TTC549 (cell line): ENCODE data around the gene RTTN.
"Not testable (repeated sequence)": the region's sequence is repeated elsewhere in the genome, so short reads cannot be mapped to it uniquely, and the experiment has no call there.

Experiments
- FAIRE-seq: peaks from 2 replicates; lab custom pipeline; 2012; peaks lifted over from hg19 to GRCh38; lab: Jason Lieb, UNC

Gene RTTN

GRCh38 chr18:70151614-70152013 is 53.9 kb downstream of the RTTN start:
- FAIRE-seq = no peak

DNA sequence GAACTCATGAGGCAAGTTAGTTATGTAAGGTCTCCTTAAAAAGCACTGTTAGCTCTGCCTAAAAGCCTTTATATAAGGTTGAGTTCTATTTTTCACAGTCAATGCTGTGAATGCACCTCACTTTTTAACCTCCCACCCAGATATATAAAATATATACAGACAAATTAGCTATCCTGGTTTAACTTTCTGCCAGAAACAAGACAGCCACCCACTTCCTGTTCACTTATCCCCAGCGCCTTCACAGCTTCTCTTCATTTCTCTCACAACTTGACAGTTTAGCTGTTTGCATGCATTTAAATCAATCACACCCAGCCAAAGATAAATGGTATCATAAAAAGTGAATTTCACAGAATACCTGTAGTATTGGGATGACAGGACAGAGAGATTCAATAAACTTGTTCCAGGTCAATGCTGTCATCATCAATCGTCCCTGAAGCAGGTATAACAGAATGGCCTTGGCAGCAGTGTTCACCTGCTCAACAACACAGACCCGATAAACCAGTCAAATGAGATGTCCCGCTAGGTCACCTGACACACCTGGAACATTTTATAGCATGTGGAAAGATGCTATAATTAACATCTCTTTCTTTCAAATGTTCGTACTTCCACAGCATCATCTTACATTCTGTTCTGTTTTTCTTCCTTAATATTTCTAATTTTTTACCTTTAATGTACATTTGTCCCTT is 55.7 kb downstream of the RTTN start:
- no peak for FAIRE-seq

GRCh38 chr18:70149156-70149555 is 56.3 kb downstream of the RTTN start:
- FAIRE-seq = no peak

- FAIRE-seq = no peak
These were observed 57.2 kb downstream of the RTTN start for GRCh38 chr18:70148039-70148938.

- no peak for FAIRE-seq
These were observed 59.3 kb downstream of the RTTN start for GRCh38 chr18:70146174-70146573.

DNA sequence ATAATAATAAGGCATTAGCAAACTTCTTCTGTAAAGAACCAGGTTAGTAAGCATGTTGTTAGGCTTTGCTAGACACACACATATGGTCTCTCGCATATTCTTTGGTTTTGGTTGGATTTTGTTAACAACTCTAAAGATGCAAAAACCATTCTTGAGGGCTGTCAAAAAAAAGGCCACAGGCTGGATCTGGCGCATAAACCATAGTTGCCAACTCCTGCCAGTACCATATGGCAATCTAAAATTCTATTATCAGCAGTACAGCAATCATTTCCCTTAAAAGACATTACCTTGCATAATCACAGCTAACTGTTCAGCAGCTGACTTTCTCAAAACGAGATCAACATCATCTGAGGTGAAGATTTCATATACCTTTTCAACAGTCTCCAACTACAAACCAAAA is 63.5 kb downstream of the RTTN start:
- FAIRE-seq = no peak

GRCh38 chr18:70139138-70139537 is 66.3 kb downstream of the RTTN start:
- no peak for FAIRE-seq

DNA sequence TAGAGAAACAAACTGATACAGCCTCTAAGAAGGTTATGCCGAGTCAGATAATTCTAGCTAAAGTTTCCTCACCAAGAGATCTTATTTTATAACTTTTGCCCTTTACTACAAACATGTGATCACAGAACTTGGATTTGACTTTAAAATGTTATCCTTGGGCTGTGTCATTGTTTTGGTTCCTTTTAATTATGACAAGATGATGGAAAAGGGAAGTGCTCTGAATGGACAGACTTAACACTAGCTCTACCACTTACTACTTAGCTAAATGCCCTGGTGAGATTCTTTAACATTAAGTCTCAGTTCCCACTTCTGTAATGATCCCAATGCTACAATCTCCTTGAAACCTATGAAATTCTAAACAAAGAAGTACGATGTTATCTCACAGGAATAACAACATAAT is 69.9 kb downstream of the RTTN start:
- no peak for FAIRE-seq

DNA sequence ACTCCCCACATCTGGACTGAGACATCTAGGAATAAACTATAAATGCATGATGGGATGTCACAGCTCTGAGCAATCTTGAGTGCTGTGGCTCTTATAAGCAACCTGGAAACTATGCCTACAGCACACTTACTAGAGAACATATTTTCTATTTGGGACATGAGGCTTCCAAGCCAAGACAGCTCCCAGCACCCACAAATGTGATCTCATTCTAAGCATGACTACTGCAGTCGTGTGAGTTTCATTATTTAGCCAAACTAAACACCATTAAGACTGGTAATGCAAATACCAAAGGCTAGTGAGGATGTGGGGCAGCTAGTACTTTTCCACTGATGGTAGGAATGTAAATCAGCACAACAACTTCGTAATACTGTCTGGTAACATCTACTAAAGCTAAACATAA is 72.5 kb downstream of the RTTN start:
- no peak for FAIRE-seq

DNA sequence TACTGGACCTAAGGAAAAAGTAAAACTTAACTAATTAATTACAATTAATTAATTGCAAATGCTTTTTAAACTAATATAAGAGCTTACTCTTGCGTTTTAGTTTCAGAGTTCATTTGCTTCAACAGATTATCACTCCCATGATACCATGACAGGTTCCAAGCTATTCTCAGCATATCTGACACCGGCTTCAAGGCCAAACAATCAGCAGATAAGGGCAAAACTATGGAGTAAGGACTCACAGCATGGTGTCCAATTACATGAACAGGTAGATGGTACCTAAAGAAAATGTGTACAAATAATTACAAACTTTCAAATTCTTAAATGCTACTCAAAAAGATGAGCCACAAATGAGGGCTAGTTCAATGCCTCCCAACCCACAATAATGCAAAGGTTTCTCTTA is 77.2 kb downstream of the RTTN start:
- FAIRE-seq = no peak

- no peak for FAIRE-seq
These were observed 78.1 kb downstream of the RTTN start for GRCh38 chr18:70127359-70127758.

- no peak for FAIRE-seq
These were observed 78.7 kb downstream of the RTTN start for GRCh38 chr18:70126832-70127231.

DNA sequence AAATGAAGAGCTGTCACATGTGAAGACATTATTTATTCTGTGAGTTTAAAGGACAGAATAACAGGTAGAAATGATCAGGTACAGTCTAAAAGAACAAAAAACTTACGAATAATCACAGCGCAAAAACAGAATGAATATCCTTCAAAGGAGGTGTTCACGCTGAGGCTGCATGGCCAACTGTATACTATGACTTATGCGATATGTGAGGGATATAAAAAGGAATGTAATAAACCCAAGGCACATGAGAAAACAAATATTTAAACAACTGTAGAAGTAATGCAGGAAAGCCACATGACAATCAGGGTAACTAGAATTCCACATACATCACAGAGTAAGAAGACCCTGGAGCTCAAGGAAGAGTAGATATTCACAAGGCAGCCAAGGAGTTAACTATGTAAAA is 81.3 kb downstream of the RTTN start:
- FAIRE-seq = no peak

- no peak for FAIRE-seq
These were observed 83.6 kb downstream of the RTTN start for GRCh38 chr18:70121842-70122241.

DNA sequence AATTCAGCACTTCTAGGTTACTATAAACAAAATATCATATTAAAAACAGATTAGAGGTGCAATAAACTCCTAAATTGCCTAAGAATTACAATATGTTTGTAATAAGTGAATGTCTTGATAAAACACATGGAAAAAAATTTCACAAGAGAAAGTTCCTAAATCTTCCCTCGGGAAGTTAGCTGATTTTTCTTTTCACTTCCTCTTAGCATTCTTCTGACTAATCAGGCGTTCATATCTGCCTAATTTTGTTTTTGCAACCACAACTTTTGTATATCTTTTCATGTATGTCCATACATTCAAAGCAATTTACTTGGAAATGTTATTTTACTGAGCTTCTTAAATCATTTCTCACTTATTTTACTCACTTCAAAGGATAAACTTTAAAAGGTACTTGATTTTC is 88.5 kb downstream of the RTTN start:
- no peak for FAIRE-seq

DNA sequence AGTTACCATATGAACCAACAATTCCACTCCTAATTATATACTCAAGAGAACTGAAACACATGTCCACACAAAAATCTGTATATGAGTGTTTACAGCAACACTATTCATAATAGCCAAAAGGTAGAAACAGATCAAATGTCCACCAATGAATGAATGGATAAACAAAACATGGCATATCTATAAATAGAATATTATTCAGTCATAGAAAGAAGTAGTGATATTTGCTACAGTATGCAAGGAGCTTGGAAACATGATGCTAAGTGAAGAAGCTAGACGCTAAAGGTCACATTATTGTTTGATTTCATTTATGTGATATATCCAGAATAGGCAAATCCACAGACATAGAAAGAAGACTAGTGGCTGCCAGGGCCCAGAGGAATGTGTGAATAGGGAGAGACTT is 92.0 kb downstream of the RTTN start:
- no peak for FAIRE-seq

DNA sequence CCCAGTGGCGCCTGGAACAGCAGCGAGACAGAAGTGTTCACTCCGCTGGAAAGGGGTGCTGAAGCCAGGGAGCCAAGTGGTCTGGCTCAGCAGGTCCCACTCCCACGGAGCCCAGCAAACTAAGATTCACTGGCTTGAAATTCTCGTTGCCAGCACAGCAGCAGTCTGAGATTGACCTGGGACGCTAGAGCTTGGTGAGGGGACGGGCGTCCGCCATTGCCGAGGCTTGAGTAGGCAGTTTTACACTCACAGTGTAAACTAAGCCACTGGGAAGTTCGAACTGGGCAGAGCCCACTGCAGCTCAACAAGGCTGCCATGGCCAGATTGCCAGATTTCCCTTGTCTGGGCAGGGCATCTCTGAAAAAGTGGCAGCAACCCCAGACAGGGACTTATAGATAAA is 94.8 kb downstream of the RTTN start:
- FAIRE-seq = no peak

DNA sequence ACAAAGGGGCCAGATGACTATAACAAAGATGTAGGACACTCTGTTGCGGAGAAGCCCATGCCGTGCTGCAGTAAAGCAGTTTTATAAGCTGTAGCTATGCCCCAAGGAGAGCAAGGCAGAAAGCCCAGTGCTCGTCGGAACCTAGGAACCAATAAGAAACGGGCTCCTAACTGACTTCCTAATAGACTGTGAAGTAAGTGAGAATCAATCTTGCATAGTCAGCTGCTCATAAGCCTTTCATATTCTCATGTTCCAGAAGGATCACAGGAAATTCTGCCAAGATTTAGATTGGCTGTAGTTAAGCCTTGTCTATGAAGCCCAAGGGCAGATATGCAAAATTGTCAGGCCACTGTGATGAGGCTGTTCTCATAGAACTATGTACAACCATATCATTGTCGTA is 98.4 kb downstream of the RTTN start:
- no peak for FAIRE-seq

DNA sequence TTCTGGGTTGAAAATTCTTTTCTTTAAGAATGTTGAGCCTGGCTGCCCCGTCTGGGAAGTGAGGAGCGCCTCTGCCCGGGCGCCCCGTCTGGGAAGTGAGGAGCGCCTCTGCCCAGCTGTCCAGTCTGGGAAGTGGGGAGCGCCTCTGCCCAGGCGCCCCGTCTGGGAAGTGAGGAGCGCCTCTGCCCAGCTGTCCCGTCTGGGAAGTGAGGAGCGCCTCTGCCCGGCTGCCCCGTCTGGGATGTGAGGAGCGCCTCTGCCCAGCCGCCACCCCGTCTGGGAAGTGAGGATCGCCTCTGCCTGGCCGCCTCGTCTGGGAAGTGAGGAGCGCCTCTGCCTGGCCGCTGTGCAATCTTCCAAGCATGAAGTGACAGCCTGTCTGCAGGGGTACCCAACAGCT is 102.6 kb downstream of the RTTN start:
- FAIRE-seq = not testable (repeated sequence)

DNA sequence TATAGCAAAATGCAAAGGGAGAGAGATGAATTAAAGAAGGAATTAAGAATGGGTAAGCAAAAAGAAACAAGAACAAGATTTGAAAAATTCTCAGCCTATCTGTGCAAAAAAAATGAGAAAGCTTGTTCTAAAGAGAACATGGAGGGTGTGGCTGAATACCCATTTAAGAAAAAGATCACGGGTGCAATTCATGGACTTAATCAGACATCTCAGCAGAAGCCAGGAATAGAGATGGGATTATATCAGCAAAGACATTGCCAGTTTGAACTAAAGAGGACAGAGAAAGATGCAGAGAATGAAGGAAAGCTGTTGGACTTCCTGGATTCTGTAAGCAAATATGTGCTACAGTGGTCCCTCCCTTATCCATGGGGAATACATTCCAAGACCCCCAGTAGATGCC is 115.6 kb downstream of the RTTN start:
- FAIRE-seq = no peak

GRCh38 chr18:70086085-70086484 is 119.4 kb downstream of the RTTN start:
- no peak for FAIRE-seq

DNA sequence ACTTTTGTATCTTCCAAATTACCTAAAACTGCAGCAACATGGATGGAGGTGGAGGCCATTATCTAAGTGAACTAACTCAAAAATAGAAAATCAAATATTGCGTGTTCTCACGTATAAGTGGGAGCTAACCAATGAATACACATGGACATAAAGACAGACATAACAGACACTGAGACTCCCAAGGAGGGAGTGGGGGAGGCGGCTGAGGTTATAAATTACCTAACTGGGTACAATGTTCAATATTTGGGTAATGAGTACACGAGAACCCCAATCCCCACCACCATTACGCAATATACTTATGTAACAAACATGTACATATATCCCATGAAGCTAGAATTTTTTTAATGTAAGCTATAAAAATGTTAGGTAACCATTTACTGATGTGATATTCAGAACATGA is 119.8 kb downstream of the RTTN start:
- no peak for FAIRE-seq

DNA sequence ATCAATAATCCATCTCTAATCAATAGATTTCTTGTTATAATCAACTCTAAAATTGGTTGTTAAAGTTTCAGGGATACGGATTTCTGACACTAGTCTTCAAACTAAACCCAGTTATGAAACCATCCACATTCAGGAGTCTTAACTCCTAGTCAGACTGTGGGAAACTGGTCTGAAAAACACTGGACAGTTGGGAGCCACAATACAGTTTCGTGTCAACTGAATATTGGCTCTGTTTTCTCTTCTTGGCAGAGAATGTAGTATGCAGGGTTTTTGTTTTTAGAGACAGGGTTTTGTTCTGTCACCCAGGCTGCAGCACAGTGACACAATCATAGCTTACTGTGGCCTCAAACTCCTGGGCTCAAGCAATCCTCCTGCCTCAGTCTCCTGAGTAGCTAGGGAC is 123.1 kb downstream of the RTTN start:
- no peak for FAIRE-seq

DNA sequence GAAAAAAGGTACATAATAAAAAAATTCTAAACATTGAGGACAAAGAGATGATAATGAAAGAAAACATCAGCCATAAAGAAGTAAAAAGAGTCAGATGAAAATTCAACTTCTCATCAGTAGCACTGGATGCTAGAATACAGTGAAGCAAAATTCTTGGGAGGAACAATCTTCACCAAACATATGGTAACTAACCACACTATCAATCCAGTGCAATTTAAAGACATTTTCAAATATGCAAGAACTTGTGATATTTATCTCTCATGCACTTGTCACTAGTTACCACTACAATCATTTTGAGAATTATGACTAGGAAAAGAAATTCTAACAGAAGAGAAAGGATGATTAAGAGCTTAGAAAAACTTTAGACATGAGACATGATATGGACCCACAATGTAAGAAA is 127.4 kb downstream of the RTTN start:
- no peak for FAIRE-seq
